DLD1 (cell line): ENCODE measurements around the gene ABI2.

Experiments
- in situ Hi-C: cut with HindIII; loops from 2 replicates; pipeline ENCODE4 v1.10.0; 2017; ENCODE audit warnings: low sequenced_read_pairs

Gene ABI2

DNA sequence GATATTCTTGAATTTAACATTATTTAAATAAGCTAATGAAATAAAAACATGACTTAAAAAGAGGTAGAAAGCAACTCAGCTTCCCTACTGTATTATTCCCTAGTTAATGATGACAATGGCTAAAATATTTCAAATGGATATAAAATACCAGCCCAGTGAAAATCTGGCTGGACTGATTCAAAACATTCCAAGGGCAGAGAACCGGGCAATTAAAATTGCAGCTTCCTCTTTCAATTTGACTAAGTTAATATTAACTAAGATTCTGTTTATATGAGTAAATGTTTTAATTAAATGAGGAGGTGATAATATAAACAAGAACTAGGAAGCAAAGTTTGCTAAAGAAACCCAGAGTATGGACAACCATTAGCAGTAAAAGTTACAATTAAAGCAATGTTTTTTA lies 141.4 kb downstream of the ABI2 start:
- in situ Hi-C loops = no loop called here

DNA sequence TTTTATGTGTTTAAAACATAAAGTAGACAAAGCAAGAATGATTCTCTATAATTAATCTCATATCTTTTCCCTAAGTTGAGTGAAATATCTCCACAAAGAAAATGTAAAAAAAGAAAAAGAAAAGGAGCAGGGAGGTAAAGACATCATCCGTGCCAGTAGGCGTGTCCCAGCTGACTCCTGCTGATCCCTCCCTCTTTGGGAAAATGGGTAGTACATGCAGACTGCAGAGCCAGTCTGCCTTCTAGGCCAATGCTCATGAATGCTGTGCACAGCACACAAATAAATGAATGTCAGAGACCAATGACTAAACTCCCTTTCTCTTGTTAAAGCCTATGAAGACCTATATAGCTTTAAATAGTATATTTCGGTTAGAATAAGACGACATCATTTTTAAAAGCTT lies 142.2 kb downstream of the ABI2 start:
- in situ Hi-C loops = no loop called here

GRCh38 chr2:203471323-203471722 lies 143.1 kb downstream of the ABI2 start:
- in situ Hi-C loops = no loop called here

GRCh38 chr2:203476881-203477280 lies 148.7 kb downstream of the ABI2 start:
- in situ Hi-C loops = no loop called here

DNA sequence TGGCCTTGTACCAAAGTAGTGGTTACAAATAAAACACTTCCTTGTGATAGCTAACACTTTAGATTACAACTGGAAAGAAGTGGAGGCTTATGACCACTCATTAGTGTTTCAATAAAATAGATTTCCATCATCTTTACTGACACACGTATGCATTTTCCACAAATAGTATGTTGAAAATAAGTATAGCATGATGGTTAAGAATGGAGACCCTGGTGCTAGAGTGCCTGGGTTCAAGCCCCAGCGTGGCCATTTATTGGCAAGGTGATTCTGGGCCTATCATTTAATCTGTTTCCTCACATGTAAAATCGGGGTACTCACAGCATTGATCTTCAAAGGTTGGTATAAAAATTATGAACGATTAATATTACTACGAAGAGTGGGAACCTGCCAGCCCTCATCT lies 152.4 kb downstream of the ABI2 start:
- in situ Hi-C loops = no loop called here

GRCh38 chr2:203484266-203485112 lies 156.3 kb downstream of the ABI2 start:
- in situ Hi-C loops = no loop called here

- in situ Hi-C loops = no loop called here
These were observed 161.3 kb downstream of the ABI2 start for GRCh38 chr2:203489531-203489930.

DNA sequence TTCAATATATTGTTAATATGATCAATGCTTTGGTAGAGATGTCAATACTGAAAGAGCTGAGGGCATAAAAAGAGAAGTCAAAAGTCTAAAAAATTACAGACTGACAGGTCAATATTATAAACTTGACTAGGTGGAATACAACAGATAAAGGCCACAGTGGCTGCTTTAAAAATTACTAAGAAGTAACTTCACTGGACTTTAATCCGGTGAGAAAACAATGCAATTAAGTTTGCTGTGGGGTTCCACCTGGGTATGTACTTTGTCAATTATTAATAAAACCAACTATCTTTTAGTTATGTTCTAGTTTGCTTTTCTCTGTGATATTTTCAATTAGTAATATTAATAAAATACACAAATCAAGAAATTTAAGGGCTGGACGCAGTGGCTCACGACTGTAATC lies 162.2 kb downstream of the ABI2 start:
- in situ Hi-C loops = no loop called here

DNA sequence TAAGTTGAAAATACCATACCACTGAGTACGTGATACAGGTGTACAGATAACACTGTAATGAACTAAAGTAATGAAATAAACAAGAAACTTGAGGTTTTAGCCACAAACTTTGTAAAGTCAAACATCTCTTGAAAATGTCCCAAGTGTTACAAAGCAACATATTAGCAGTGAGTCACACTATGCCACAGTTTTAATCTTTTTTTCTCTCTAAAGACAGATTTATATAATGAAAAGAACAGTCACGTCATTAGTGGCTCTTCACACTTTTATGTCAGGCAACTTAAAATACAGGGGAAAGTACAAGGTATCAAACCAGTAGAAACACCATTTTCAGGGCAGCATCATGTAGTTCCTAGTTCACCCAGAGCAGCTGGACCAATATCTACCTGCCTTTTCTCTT lies 164.8 kb downstream of the ABI2 start:
- in situ Hi-C loops = no loop called here
